DMS114 treated with DMSO at 0.1 percent for 48 hours (cell line): ENCODE measurements around the gene RBM26.

Experiments
- DNase-seq: peaks from one replicate; lab custom pipeline; 2025; ENCODE audit not compliant: unreplicated experiment; lab: John Stamatoyannopoulos, UW

Gene RBM26

GRCh38 chr13:79340490-79340889 is 65.6 kb downstream of the RBM26 start:
- DNase-seq: no peak

- no peak for DNase-seq
Observed at GRCh38 chr13:79338343-79338742, 67.7 kb downstream of the RBM26 start.

GRCh38 chr13:79336966-79337365 is 69.1 kb downstream of the RBM26 start:
- DNase-seq: no peak

- no peak for DNase-seq
Observed at GRCh38 chr13:79328510-79328909, 77.5 kb downstream of the RBM26 start.

GRCh38 chr13:79320433-79320832 is 85.6 kb downstream of the RBM26 start:
- DNase-seq: no peak

- DNase-seq: no peak
Observed at GRCh38 chr13:79318664-79319063, 87.4 kb downstream of the RBM26 start.

- no peak for DNase-seq
Observed at GRCh38 chr13:79317856-79318255, 88.2 kb downstream of the RBM26 start.

- no peak for DNase-seq
Observed at GRCh38 chr13:79314652-79315051, 91.4 kb downstream of the RBM26 start.

GRCh38 chr13:79312340-79312855 is 93.7 kb downstream of the RBM26 start:
- DNase-seq: no peak

- no peak for DNase-seq
Observed at GRCh38 chr13:79311386-79311785, 94.7 kb downstream of the RBM26 start.

GRCh38 chr13:79309690-79310089 is 96.4 kb downstream of the RBM26 start:
- DNase-seq: no peak

GRCh38 chr13:79307866-79308298 is 98.2 kb downstream of the RBM26 start:
- DNase-seq: no peak

- DNase-seq: no peak
Observed at GRCh38 chr13:79307433-79307861, 98.6 kb downstream of the RBM26 start.

- DNase-seq: no peak
Observed at GRCh38 chr13:79306650-79307049, 99.4 kb downstream of the RBM26 start.

GRCh38 chr13:79297128-79297527 is 108.9 kb downstream of the RBM26 start:
- DNase-seq: no peak

GRCh38 chr13:79295906-79296706 is 109.9 kb downstream of the RBM26 start:
- no peak for DNase-seq

- no peak for DNase-seq
Observed at GRCh38 chr13:79290595-79291244, 115.3 kb downstream of the RBM26 start.

GRCh38 chr13:79289571-79289970 is 116.5 kb downstream of the RBM26 start:
- DNase-seq: no peak

- no peak for DNase-seq
Observed at GRCh38 chr13:79287939-79288795, 117.9 kb downstream of the RBM26 start.

GRCh38 chr13:79285159-79285558 is 120.9 kb downstream of the RBM26 start:
- no peak for DNase-seq

GRCh38 chr13:79283742-79284141 is 122.3 kb downstream of the RBM26 start:
- no peak for DNase-seq
